ENCODE measurements around the gene LST1.

Gene LST1

GRCh38 chr6:31622684-31623091 is 36.6 kb downstream of the LST1 start:
- H3K4me3 ChIP-seq (ENCODE audit: low read length), result peak overlapping the region; percentile 92
- DNase-seq (ENCODE audit: low read depth), result no peak
- TF ChIP-seq, protein P1, sequence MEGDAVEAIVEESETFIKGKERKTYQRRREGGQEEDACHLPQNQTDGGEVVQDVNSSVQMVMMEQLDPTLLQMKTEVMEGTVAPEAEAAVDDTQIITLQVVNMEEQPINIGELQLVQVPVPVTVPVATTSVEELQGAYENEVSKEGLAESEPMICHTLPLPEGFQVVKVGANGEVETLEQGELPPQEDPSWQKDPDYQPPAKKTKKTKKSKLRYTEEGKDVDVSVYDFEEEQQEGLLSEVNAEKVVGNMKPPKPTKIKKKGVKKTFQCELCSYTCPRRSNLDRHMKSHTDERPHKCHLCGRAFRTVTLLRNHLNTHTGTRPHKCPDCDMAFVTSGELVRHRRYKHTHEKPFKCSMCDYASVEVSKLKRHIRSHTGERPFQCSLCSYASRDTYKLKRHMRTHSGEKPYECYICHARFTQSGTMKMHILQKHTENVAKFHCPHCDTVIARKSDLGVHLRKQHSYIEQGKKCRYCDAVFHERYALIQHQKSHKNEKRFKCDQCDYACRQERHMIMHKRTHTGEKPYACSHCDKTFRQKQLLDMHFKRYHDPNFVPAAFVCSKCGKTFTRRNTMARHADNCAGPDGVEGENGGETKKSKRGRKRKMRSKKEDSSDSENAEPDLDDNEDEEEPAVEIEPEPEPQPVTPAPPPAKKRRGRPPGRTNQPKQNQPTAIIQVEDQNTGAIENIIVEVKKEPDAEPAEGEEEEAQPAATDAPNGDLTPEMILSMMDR (conservative IDR thresholded peaks at IDR 0.05; ENCODE audit: low read length), result no peak

DNA sequence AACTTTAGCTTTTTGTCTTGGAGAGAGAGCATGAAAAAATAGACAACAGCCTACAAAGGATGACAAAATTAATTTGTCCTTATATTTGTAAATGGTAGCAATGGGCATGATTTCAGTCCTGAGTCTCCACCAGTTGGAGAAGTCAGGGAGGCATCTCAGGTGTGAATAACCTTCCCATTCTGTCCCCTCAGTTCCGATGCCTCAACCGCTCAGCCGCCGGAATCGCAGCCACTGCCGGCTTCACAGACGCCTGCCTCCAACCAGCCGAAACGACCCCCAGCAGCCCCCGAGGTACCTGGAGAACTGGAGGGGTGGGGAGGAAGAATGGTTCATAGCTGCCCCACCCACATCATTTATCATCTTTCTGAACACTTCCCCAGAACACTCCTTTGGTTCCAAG is 38.0 kb downstream of the LST1 start:
- DNase-seq (ENCODE audit: low read depth), result no peak
- no peak overlapping the region for H3K4me3 ChIP-seq (ENCODE audit: low read length)
- TF ChIP-seq, protein P1 (conservative IDR thresholded peaks at IDR 0.05; ENCODE audit: low read length), result no peak

GRCh38 chr6:31626952-31627351 is 40.9 kb downstream of the LST1 start:
- TF ChIP-seq, protein P1 (conservative IDR thresholded peaks at IDR 0.05; ENCODE audit: low read length), result no peak
- DNase-seq (ENCODE audit: low read depth), result no peak
- no peak overlapping the region for H3K4me3 ChIP-seq (ENCODE audit: low read length)

DNA sequence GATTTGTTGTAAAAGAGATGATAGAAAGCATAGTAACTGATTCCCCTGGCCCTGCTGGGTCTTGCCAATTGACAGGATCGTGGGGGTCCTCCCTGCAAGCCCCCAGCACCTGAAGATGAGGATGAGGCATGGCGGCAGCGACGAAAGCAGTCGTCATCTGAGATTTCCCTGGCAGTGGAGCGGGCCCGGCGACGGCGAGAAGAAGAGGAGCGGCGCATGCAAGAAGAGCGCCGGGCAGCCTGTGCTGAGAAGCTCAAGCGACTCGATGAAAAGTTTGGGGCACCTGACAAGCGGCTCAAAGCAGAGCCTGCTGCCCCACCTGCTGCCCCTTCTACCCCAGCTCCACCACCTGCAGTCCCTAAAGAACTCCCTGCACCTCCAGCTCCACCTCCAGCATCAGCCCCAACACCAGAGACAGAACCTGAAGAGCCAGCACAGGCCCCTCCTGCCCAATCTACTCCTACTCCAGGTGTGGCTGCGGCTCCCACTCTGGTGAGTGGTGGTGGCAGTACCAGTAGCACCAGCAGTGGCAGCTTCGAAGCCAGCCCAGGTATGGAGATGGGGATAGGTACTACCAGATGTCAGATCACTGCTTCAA is 41.7 kb downstream of the LST1 start:
- no peak overlapping the region for H3K4me3 ChIP-seq (ENCODE audit: low read length)
- TF ChIP-seq, protein P1 (conservative IDR thresholded peaks at IDR 0.05; ENCODE audit: low read length), result no peak
- no peak for DNase-seq (ENCODE audit: low read depth)

DNA sequence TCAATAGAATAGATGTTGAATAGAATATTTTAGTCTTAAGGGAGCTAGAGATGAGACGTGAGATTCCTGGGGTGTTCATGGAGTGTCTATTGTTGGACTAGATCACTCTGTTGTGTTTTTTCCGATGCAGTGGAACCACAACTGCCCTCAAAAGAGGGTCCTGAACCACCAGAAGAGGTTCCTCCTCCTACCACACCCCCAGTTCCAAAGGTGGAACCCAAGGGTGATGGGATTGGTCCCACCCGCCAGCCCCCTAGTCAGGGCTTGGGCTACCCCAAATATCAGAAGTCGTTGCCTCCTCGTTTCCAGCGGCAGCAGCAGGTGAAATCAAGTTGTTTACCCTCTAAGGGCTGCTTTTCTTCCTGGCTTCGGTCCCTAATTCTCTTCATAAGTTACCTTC is 42.9 kb downstream of the LST1 start:
- H3K4me3 ChIP-seq (ENCODE audit: low read length), result no peak overlapping the region
- TF ChIP-seq, protein P1 (conservative IDR thresholded peaks at IDR 0.05; ENCODE audit: low read length), result no peak
- no peak for DNase-seq (ENCODE audit: low read depth)

DNA sequence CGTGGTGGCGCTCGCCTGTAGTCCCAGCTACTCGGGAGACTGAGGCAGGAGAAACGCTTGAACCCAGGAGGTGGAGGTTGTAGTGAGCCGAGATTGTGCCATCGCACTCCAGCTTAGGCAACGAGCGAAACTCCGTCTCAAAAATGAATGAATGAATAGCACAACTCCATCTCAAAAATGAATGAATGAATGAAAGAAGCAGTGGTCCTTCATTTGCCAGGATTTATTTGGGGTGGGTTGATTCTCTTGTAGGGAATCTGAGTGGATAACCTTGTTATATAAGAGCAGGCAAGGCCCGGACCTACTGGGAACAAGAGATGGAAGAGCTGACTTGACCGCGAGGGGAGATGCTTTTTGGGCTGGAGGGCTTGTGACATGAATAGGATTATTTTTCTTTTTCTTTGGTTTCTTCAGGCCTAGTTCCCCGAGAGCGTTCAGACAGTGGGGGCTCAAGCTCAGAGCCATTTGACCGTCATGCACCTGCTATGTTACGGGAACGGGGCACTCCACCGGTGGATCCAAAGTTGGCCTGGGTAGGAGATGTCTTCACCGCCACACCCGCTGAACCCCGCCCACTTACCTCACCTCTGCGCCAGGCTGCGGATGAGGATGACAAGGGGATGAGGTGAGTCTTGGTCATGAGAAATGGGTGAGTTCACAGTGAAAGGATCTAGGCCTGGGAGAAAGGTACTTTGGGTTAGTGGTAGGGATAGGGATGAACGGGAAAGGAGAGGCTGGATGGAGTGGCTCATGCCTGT is 44.3 kb downstream of the LST1 start:
- no peak for DNase-seq (ENCODE audit: low read depth)
- TF ChIP-seq, protein P1 (conservative IDR thresholded peaks at IDR 0.05; ENCODE audit: low read length), result no peak
- no peak overlapping the region for H3K4me3 ChIP-seq (ENCODE audit: low read length)

- no peak for DNase-seq (ENCODE audit: low read depth)
- TF ChIP-seq, protein P1 (conservative IDR thresholded peaks at IDR 0.05; ENCODE audit: low read length), result no peak
- no peak overlapping the region for H3K4me3 ChIP-seq (ENCODE audit: low read length)
These were observed 45.1 kb downstream of the LST1 start for GRCh38 chr6:31631209-31631608.

Measured in AG10803 (cell line).